Measurements from ENCODE around the gene PCARE.

Gene PCARE

DNA sequence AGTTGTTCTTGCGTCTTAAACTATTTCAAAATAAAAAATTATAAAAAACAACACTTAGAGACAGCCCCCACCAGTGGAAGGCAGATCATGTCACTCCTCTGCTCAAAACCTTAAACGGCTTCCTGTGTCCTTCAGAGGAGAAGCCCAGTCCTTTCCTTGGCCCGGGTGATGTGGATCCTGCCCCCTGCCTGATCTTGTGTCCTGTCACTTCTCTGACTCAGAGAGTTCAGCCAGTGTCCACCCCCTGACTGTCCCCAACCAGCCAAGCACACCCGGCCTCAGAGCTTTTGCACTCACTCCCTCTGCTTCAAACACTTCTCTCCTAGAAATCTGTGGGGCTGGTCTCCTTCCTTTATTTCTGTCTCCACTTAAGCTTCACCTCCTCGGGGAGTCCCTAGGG lies 57.8 kb downstream of the PCARE start:
- no peak overlapping the region for H3K4me3 ChIP-seq (ENCODE audit: low read depth, low read length)
- DNase-seq (ENCODE audit: low read depth): no peak
- TF ChIP-seq, protein P1, sequence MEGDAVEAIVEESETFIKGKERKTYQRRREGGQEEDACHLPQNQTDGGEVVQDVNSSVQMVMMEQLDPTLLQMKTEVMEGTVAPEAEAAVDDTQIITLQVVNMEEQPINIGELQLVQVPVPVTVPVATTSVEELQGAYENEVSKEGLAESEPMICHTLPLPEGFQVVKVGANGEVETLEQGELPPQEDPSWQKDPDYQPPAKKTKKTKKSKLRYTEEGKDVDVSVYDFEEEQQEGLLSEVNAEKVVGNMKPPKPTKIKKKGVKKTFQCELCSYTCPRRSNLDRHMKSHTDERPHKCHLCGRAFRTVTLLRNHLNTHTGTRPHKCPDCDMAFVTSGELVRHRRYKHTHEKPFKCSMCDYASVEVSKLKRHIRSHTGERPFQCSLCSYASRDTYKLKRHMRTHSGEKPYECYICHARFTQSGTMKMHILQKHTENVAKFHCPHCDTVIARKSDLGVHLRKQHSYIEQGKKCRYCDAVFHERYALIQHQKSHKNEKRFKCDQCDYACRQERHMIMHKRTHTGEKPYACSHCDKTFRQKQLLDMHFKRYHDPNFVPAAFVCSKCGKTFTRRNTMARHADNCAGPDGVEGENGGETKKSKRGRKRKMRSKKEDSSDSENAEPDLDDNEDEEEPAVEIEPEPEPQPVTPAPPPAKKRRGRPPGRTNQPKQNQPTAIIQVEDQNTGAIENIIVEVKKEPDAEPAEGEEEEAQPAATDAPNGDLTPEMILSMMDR (conservative IDR thresholded peaks at IDR 0.05; ENCODE audit: low read depth, low read length): no peak

DNA sequence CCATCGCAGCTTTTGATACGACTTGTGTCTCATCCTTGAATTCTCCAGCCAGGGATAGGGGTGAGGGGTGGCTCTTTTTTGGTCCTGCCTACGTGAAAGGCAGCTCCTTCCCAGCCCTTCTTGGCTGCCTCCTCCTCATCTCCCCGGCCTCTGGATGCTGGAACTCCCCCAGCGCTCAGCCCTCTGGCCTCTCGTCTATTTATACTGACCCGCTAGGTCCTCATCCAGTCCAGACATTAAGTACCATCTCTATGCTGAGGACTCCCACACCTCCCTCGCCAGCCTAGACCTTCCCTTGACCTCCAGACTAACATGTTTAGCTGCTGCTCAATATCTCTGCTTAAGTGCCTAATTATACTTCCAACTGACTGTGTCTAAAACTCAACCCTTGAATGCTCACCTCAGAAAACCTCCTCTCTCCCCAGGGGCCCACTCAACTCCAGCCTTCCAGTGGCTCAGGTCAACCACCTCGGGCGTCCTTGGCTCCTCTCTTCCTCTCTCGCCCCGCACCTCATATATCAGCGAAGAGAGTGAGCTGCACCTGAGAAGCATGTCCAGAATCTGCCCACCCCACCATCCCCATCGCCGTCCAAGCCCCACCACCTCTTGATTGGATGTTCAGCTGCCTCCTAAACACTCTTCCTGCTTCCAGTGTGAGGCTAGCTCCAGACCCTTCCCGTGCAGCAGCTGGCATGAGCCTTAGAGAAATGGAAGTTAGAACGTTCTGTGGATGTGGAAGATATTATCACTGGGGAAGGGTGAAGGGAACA lies 58.4 kb downstream of the PCARE start:
- TF ChIP-seq, protein P1 (conservative IDR thresholded peaks at IDR 0.05; ENCODE audit: low read depth, low read length): no peak
- no peak overlapping the region for H3K4me3 ChIP-seq (ENCODE audit: low read depth, low read length)
- DNase-seq (ENCODE audit: low read depth): peak; percentile 18

DNA sequence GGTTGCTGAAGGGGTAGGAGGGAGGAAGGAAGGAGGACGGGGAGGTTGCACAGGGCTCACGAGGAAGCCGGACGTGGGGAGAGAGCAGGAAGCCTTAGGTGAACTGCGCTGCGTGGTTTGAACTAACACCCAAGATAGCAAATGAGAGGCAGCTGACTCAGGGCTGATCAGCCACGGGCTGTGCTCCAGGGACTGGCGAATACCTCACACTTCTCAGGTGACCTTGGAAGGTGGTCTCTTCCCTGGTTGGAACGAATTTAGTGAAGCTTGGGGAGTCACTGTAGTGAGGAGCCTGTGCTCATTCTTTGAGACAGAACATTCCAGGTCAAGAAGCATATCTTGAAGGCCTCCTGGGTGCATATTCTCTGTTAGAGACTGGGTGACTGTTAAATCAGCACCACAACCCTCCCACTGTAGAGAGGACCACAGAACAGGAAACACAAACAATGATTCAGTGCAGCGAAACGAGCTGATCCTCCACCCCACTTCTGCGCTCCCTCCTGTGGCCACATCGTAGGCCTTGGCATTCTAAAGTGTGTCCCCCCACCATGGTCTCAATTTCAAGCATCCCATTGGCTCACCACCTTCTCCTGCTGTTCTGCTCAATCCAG lies 59.4 kb downstream of the PCARE start:
- DNase-seq (ENCODE audit: low read depth): peak; percentile 89
- no peak overlapping the region for H3K4me3 ChIP-seq (ENCODE audit: low read depth, low read length)
- TF ChIP-seq, protein P1 (conservative IDR thresholded peaks at IDR 0.05; ENCODE audit: low read depth, low read length): peak; percentile 62

DNA sequence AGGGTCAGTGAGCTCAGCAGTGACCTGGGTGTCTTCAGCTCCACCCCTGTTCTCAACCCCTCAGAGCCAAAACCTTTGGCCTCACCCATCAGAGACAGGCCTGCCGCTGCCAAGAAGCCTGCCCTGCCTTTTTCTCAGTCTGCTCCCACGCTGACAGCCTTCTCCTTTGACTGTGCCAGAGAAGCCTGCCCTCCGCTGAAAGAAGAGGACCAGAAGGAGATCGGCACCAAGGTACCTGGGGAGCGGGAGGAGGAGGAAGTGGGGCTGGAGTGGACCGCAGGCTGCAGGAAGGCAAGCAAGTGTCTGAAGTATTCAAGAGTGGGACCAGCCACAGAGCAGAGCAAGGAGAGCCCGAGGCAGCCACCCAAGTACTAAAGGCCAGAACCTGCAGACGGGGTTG lies 60.0 kb downstream of the PCARE start:
- TF ChIP-seq, protein P1 (conservative IDR thresholded peaks at IDR 0.05; ENCODE audit: low read depth, low read length): no peak
- DNase-seq (ENCODE audit: low read depth): no peak
- H3K4me3 ChIP-seq (ENCODE audit: low read depth, low read length): no peak overlapping the region

DNA sequence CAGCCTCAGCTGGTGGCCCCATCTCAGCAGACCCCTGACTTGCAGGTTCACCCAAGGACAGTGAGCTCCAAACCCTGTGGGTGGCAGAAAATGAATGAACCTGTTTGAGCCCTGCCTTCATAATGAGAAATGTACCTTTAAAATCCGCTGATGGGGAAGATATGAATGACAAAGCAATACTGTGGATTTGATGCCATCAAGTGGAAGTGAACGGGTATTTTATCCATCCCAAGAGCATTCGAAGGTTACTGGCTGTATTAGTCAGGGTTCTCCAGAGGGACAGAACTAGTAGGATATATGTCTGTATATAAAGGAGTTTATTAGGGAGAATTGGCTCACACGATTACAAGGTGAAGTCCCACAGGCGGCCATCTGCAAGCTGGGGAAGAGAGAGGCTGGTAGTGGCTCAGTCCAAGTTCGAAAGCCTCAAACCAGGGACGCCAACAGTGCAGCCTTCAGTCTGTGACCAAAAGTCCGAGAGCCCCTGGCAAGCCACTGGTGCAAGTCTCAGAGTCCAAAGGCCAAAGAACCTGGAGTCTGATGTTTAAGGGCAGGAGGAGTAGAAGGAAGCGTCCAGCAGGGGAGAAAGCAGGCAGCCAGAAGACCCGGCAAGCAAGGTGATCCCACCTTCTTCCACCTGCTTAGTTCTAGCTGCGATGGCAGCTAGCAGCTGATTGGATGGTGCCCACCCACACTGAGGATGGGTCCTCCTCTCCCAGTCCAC lies 61.1 kb downstream of the PCARE start:
- DNase-seq (ENCODE audit: low read depth): peak; percentile 82
- no peak overlapping the region for H3K4me3 ChIP-seq (ENCODE audit: low read depth, low read length)
- TF ChIP-seq, protein P1 (conservative IDR thresholded peaks at IDR 0.05; ENCODE audit: low read depth, low read length): peak; percentile 43

DNA sequence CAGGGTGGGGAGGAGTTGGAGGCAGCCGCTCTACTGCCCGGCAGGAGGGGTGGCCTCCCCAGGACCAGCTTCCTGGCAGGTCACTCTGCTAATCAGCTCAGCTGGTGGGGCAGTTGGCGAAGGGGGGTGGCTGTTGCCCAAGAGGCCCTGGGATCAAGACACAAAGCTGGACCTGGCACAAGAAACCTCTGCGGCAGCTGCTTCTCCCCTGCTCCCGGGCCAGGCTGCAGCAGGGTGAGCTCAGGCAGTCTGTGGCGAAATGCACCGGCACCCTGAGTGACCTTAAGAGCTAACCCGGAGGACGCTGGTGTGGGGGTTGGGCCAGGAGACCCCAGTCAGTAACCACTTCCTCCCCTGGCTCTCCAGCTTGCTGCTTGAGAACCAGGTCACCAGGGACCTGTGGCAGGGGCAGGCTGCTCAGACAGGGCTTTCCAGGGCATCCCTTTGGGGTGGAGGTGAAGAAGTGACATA lies 62.1 kb downstream of the PCARE start:
- H3K4me3 ChIP-seq (ENCODE audit: low read depth, low read length): peak overlapping the region; percentile 14
- peak; percentile 73 for DNase-seq (ENCODE audit: low read depth)
- TF ChIP-seq, protein P1 (conservative IDR thresholded peaks at IDR 0.05; ENCODE audit: low read depth, low read length): no peak

Measured in choroid plexus epithelial cell (primary cell).